Fibroblast of the aortic adventitia (primary cell): ENCODE measurements around the gene PLD5. TPM values are rescaled to one million over a fixed set of nuclear protein-coding genes. Genes with fewer than 3 reads are reported as not detected.
"Not testable (repeated sequence)": the region's sequence is repeated elsewhere in the genome, so short reads cannot be mapped to it uniquely, and the experiment has no call there.

Experiments
- DNase-seq: peaks from one replicate; pipeline ENCODE4 v3.0.0-alpha.2; 2010; ENCODE audit warnings: low read depth
- H3K4me3 ChIP-seq: 2 replicates; pipeline ENCODE4 v1.5.1; 2011; ENCODE audit warnings: low read depth, mild to moderate bottlenecking, control low read depth, low read length, moderate library complexity
- CTCF ChIP-seq: IDR thresholded peaks from 2 replicates; pipeline ENCODE4 v1.5.1; 2011; ENCODE audit warnings: mild to moderate bottlenecking, low read length, control low read depth, inconsistent platforms; ENCODE audit not compliant: insufficient read depth
- total RNA-seq: library from RNA; depleted of rRNA; stranded (reverse); fragments of >200 nt; gene quantifications from 2 replicates; pipeline ENCODE4 v1.2.3, GENCODE V29; 2012; ENCODE audit warnings: low replicate concordance

The PLD5 gene
- total RNA-seq, 1 donor: under 0.01 TPM

- no peak for DNase-seq
- no peak for TF ChIP-seq CTCF
- H3K4me3 ChIP-seq: no peak overlapping the region
Measured at GRCh38 chr1:242187171-242187570, 337.3 kb downstream of the PLD5 start.

GRCh38 chr1:242185731-242186130 lies 338.8 kb downstream of the PLD5 start:
- no peak for TF ChIP-seq CTCF
- H3K4me3 ChIP-seq: no peak overlapping the region

GRCh38 chr1:242184955-242185354 lies 339.5 kb downstream of the PLD5 start:
- no peak for DNase-seq
- H3K4me3 ChIP-seq: no peak overlapping the region
- no peak for TF ChIP-seq CTCF

More at GRCh38 chr1:242185731-242186130, 338.8 kb downstream of the PLD5 start:
- no peak for DNase-seq

- not testable (repeated sequence) for H3K4me3 ChIP-seq, DNase-seq
Measured at GRCh38 chr1:242179767-242180166, 344.7 kb downstream of the PLD5 start.

- no peak for DNase-seq
- no peak for TF ChIP-seq CTCF
- no peak overlapping the region for H3K4me3 ChIP-seq
Measured at GRCh38 chr1:242178924-242179708, 345.4 kb downstream of the PLD5 start.

GRCh38 chr1:242178436-242178835 lies 346.1 kb downstream of the PLD5 start:
- DNase-seq: no peak
- no peak for TF ChIP-seq CTCF
- H3K4me3 ChIP-seq: no peak overlapping the region

- no peak overlapping the region for H3K4me3 ChIP-seq
- no peak for TF ChIP-seq CTCF
- no peak for DNase-seq
Measured at GRCh38 chr1:242162140-242162539, 362.4 kb downstream of the PLD5 start.
